ENCODE measurements around the gene SIGLEC11.

Gene SIGLEC11

DNA sequence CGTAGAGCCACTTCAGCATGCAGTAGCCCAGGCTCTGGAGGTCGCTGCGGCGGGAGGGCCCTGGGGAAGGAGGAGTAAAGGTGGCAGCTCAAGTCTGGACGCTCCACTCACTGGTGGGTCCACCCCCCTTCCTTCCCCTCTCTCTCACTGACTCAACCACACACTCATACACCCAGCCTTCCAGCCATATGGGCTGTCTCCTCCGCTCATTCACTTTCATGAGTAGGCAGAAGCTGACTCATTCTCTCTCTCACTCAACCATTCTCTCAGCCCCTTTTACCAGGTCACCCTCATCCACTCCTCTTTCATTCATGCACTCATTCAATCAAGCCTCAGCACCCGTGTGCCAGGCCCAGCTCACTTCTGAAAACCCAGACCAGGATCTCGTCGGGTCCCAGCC lies 27.5 kb upstream of the SIGLEC11 start:
- no peak overlapping the region for H3K4me3 ChIP-seq (ENCODE audit: control insufficient read depth, low read depth, low read length)
- peak; percentile 75 for DNase-seq (ENCODE audit: low read depth)
- TF ChIP-seq, protein P1, sequence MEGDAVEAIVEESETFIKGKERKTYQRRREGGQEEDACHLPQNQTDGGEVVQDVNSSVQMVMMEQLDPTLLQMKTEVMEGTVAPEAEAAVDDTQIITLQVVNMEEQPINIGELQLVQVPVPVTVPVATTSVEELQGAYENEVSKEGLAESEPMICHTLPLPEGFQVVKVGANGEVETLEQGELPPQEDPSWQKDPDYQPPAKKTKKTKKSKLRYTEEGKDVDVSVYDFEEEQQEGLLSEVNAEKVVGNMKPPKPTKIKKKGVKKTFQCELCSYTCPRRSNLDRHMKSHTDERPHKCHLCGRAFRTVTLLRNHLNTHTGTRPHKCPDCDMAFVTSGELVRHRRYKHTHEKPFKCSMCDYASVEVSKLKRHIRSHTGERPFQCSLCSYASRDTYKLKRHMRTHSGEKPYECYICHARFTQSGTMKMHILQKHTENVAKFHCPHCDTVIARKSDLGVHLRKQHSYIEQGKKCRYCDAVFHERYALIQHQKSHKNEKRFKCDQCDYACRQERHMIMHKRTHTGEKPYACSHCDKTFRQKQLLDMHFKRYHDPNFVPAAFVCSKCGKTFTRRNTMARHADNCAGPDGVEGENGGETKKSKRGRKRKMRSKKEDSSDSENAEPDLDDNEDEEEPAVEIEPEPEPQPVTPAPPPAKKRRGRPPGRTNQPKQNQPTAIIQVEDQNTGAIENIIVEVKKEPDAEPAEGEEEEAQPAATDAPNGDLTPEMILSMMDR (conservative IDR thresholded peaks at IDR 0.05; ENCODE audit: control insufficient read depth, insufficient read depth, low read depth, low read length) = no peak

DNA sequence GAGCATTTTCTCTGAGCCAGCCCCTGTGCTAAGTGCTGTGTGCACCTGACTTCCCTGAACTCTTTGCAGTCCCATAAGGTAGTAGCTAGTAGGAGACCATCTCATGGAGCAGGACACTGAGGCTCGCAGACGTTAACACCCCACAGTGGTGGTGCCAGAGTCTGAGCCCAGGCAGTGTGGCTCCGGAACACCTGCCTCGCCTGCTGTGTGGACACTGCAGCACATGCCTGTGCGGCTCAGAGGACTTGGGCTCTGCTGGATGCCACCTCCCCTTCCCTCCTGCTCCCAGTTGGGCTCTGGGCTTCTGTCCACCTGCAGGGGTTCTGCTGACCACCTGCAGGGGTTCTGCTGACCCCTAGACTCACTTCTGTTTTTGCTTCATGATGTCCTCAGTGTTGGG lies 27.0 kb upstream of the SIGLEC11 start:
- TF ChIP-seq, protein P1 (conservative IDR thresholded peaks at IDR 0.05; ENCODE audit: control insufficient read depth, insufficient read depth, low read depth, low read length) = no peak
- DNase-seq (ENCODE audit: low read depth) = no peak
- no peak overlapping the region for H3K4me3 ChIP-seq (ENCODE audit: control insufficient read depth, low read depth, low read length)

DNA sequence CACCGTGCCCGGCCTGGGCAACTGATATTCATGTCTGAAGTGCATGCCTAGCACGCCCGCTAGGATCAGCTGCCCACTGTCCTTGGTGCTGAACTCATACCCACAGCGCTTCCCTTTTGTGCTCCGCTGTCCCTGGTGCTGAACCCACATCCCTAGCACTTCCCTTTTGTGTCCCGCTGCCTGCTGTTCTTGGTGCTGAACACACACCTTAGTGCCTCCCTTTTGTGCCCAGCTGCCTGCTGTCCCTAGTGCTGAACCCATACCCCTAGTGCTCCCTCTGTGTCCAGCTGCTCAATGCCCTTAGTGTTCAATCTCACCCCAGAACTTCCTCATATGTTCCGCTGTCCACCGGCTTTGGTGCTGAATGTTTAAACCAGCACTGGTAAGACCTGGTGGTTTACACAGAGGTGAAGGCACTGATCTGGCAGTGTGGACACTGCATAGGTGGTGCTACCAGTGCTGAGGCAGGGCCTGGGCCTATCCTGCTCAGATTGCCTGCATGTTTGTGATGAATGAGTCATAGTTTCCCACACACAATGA lies 26.3 kb upstream of the SIGLEC11 start:
- TF ChIP-seq, protein P1 (conservative IDR thresholded peaks at IDR 0.05; ENCODE audit: control insufficient read depth, insufficient read depth, low read depth, low read length) = no peak
- DNase-seq (ENCODE audit: low read depth) = peak; percentile 91
- H3K4me3 ChIP-seq (ENCODE audit: control insufficient read depth, low read depth, low read length) = no peak overlapping the region

DNA sequence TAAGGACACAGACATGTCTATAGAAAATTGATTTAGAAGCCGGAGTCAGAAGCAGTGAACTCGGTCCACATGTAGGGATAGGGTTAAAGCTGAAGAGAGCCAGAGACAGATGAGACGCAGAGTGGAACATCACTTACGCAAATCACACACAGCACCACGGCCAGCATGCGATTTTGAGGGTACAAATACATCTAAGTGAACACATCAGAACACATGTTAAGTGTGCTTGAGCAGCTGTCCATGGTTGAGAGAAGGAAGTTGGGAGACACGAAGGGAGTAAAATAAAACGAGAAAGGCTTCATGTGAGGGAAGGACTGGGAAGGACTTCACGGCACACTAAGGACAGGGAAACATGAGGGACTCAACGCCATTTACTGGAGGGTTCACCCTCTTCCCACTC lies 25.4 kb upstream of the SIGLEC11 start:
- TF ChIP-seq, protein P1 (conservative IDR thresholded peaks at IDR 0.05; ENCODE audit: control insufficient read depth, insufficient read depth, low read depth, low read length) = no peak
- DNase-seq (ENCODE audit: low read depth) = no peak
- H3K4me3 ChIP-seq (ENCODE audit: control insufficient read depth, low read depth, low read length) = no peak overlapping the region

DNA sequence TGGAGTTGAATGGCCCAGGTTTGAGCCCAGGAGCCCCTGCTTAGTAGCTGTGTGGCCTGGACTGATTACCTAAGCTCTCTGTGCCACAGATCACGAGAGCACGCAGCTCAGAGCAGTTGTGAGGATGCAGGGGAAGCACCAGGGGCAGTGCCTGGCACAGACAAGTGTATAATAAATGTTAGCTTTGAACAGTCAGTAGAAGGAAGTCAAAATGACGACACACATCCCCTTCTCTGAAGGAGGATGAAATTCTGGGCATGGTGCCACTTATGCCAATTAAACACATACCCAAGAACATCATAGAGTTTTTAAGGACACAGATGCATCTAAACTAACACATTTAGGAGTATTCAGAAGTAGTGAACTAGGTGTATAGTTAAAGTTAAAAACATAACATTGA lies 24.9 kb upstream of the SIGLEC11 start:
- TF ChIP-seq, protein P1 (conservative IDR thresholded peaks at IDR 0.05; ENCODE audit: control insufficient read depth, insufficient read depth, low read depth, low read length) = no peak
- DNase-seq (ENCODE audit: low read depth) = no peak

DNA sequence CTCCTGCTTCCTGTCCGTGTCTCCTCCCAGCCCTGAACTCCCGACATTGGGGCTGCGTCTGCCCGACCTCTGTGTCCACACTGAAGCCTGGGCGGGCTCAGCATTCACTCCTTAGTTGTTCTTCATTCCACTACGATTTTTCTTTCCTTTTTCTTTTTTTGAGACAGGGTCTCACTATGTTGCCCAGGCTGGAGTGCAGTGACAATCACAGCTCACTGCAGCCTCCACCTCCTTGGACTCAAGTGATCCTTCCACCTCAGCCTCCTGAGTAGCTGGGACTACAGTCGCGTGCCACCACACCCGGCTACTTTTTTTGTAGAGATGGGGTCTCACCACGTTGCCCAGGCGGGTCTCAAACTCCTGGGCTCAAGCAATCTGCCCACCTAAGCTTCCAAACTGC lies 23.5 kb upstream of the SIGLEC11 start:
- TF ChIP-seq, protein P1 (conservative IDR thresholded peaks at IDR 0.05; ENCODE audit: control insufficient read depth, insufficient read depth, low read depth, low read length) = no peak
- H3K4me3 ChIP-seq (ENCODE audit: control insufficient read depth, low read depth, low read length) = no peak overlapping the region
- DNase-seq (ENCODE audit: low read depth) = no peak

More for the DNA sequence above, 24.9 kb upstream of the SIGLEC11 start:
- no peak overlapping the region for H3K4me3 ChIP-seq (ENCODE audit: control insufficient read depth, low read depth, low read length)

All from fibroblast of mammary gland (primary cell).